WTC11 (cell line): ENCODE measurements around the gene PEAR1. TPM values are rescaled to one million over a fixed set of nuclear protein-coding genes. Genes with fewer than 3 reads are reported as not detected.

Source experiments
- ATAC-seq: fragments of 200-7000 bp; cut with Tn5 transposase; 2 replicates; pipeline ENCODE4 v1.10.0; 2021; ENCODE audit warnings: mild to moderate bottlenecking, moderate library complexity
- CTCF ChIA-PET: fragments of 300-600 bp; sonication (Branson Sonifier 250); formaldehyde crosslinking; loops from one replicate; lab custom pipeline; 2021; ENCODE audit warnings: antibody characterized with exemption; lab: Charles Lee
- POLR2A ChIA-PET: fragments of 350-600 bp; sonication (Branson Sonifier 250); formaldehyde crosslinking; loops from one replicate; lab custom pipeline; 2021; ENCODE audit warnings: antibody characterized with exemption; lab: Charles Lee
- DNase-seq: peaks from one replicate; pipeline ENCODE4 v3.0.0; 2021; ENCODE audit warnings: low spot score
- H3K27ac Mint-ChIP-seq: 2 replicates; pipeline ENCODE4 v1.8.0; 2021; ENCODE audit warnings: mixed read lengths
- H3K27me3 Mint-ChIP-seq: 2 replicates; pipeline ENCODE4 v1.8.0; 2021; ENCODE audit warnings: low read depth, mild to moderate bottlenecking, moderate library complexity, mixed read lengths
- H3K36me3 Mint-ChIP-seq: 2 replicates; pipeline ENCODE4 v1.8.0; 2021; ENCODE audit warnings: mixed read lengths
- H3K4me1 Mint-ChIP-seq: 2 replicates; pipeline ENCODE4 v1.8.0; 2022; ENCODE audit warnings: mixed read lengths
- H3K4me3 Mint-ChIP-seq: 2 replicates; pipeline ENCODE4 v1.8.0; 2021; ENCODE audit warnings: mild to moderate bottlenecking, moderate library complexity, mixed read lengths
- H3K9me3 Mint-ChIP-seq: 2 replicates; pipeline ENCODE4 v1.8.0; 2021; ENCODE audit warnings: mixed read lengths
- ARID4B ChIP-seq: sonication (generic); formaldehyde crosslinking; IDR thresholded peaks from 2 replicates; pipeline ENCODE4 v1.8.0; 2023; ENCODE audit warnings: missing genetic modification reagents, mild to moderate bottlenecking, borderline replicate concordance
- CDX4 ChIP-seq: fragments of 250-450 bp; sonication (Bioruptor Pico); IDR thresholded peaks from 2 replicates; pipeline ENCODE4 v1.9.0; 2021; ENCODE audit warnings: moderate library complexity, mild to moderate bottlenecking, inconsistent platforms, borderline replicate concordance
- CTCF ChIP-seq: fragments of 200-600 bp; IDR thresholded peaks from 2 replicates; pipeline ENCODE4 v1.8.0; 2022; ENCODE audit warnings: antibody characterized with exemption
- ERG ChIP-seq: fragments of 250-450 bp; sonication (Bioruptor Pico); IDR thresholded peaks from 2 replicates; pipeline ENCODE4 v1.8.0; 2021; ENCODE audit warnings: mild to moderate bottlenecking
- IRF1 ChIP-seq: sonication (generic); formaldehyde crosslinking; IDR thresholded peaks from 2 replicates; pipeline ENCODE4 v1.8.0; 2023; ENCODE audit warnings: missing genetic modification reagents
- NFATC4 ChIP-seq: fragments of 250-450 bp; sonication (Bioruptor Pico); IDR thresholded peaks from 2 replicates; pipeline ENCODE4 v1.9.0; 2021; ENCODE audit warnings: mild to moderate bottlenecking
- PREB ChIP-seq: sonication (generic); formaldehyde crosslinking; IDR thresholded peaks from 2 replicates; pipeline ENCODE4 v1.8.1; 2022; ENCODE audit warnings: mild to moderate bottlenecking, missing genetic modification reagents, moderate library complexity, borderline replicate concordance
- RELA ChIP-seq: sonication (generic); formaldehyde crosslinking; IDR thresholded peaks from 2 replicates; pipeline ENCODE4 v1.8.1; 2022; ENCODE audit warnings: missing genetic modification reagents, mild to moderate bottlenecking, borderline replicate concordance
- SOX15 ChIP-seq: fragments of 250-450 bp; sonication (Bioruptor Pico); IDR thresholded peaks from 2 replicates; pipeline ENCODE4 v1.9.0; 2021; ENCODE audit warnings: mild to moderate bottlenecking
- TEAD1 ChIP-seq: sonication (generic); formaldehyde crosslinking; IDR thresholded peaks from 2 replicates; pipeline ENCODE4 v1.8.0; 2022; ENCODE audit warnings: mild to moderate bottlenecking, missing genetic modification reagents
- USF1 ChIP-seq: sonication (generic); formaldehyde crosslinking; IDR thresholded peaks from 2 replicates; pipeline ENCODE4 v1.8.0; 2022; ENCODE audit warnings: mild to moderate bottlenecking, missing genetic modification reagents
- ZBTB21 ChIP-seq: sonication (generic); formaldehyde crosslinking; IDR thresholded peaks from 2 replicates; pipeline ENCODE4 v1.8.1; 2023; ENCODE audit warnings: mild to moderate bottlenecking, missing genetic modification reagents, borderline replicate concordance
- ZNF396 ChIP-seq: fragments of 250-450 bp; sonication (Bioruptor Pico); IDR thresholded peaks from 2 replicates; pipeline ENCODE4 v1.8.0; 2021; ENCODE audit warnings: mild to moderate bottlenecking, moderate library complexity, borderline replicate concordance
- total RNA-seq: library from RNA; stranded (reverse); gene quantifications from 3 replicates; pipeline ENCODE4 v1.2.3, GENCODE V29; 2021

The PEAR1 gene
- total RNA-seq, 1 experiment from 2014 or later, result 1.6 TPM

- Mint-ChIP-seq H3K4me3 (no peak overlapping the region), H3K36me3 (peaks cover 49% of the 10 kb centered on the region)
Measured at GRCh38 chr1:156939786-156940334, 46.3 kb downstream of the PEAR1 start.

More at GRCh38 chr1:156939786-156940334, 46.3 kb downstream of the PEAR1 start:
- no peaks in the 10 kb centered on the region for H3K9me3 Mint-ChIP-seq
- TF ChIP-seq USF1 (no peak), CTCF (no peak), SOX15 (CRISPR knock-in tag) (no peak), ERG (CRISPR knock-in tag) (no peak), IRF1 (CRISPR knock-in tag) (no peak), ZBTB21 (no peak), RELA (CRISPR knock-in tag) (no peak), NFATC4 (CRISPR knock-in tag) (no peak), ZNF396 (CRISPR knock-in tag) (no peak), CDX4 (CRISPR knock-in tag) (no peak), TEAD1 (CRISPR knock-in tag) (no peak), PREB (CRISPR knock-in tag) (no peak), ARID4B (no peak)
- TF ChIP-seq, all 79 proteins: peak for 0
- H3K27me3 Mint-ChIP-seq, result no peaks in the 10 kb centered on the region
- ChIA-PET POLR2A (no interaction called here), CTCF (no interaction called here)
- H3K27ac Mint-ChIP-seq, result no peak overlapping the region
- peaks cover 11% of the 10 kb centered on the region for H3K4me1 Mint-ChIP-seq
- no peak for ATAC-seq
- no peak for DNase-seq
